Natural killer cell (primary cell): ENCODE results near the gene MCTP1. TPM values are rescaled to one million over a fixed set of nuclear protein-coding genes. Genes with fewer than 3 reads are reported as not detected.

Experiments used
- ATAC-seq, 3 donors: fragments of 150-1000 bp in 2 of 3; fragments of 200-7000 bp in 1 of 3; cut with Tn5 transposase; 1 replicate in 1 of 3; 2 replicates in 2 of 3; pipeline ENCODE4 v1.10.0; 2021; ENCODE audit warnings: mild to moderate bottlenecking in 2 of 3, moderate library complexity in 2 of 3
- DNase-seq, 2 donors: peaks; one replicate each; pipeline versions ENCODE4 v3.0.0 to v3.0.0-alpha.2; 2013 to 2021; ENCODE audit warnings: mixed read lengths in 1 of 2
- H3K27ac ChIP-seq: one replicate; pipeline ENCODE4 v1.5.1; 2013; ENCODE audit warnings: mild to moderate bottlenecking, low read length
- H3K27me3 ChIP-seq: one replicate; pipeline ENCODE4 v1.6.1; 2013; ENCODE audit warnings: low read length; ENCODE audit not compliant: control insufficient read depth, insufficient read depth
- H3K36me3 ChIP-seq: one replicate; pipeline ENCODE4 v1.6.1; 2013; ENCODE audit warnings: low read length; ENCODE audit not compliant: control insufficient read depth, insufficient read depth
- H3K4me1 ChIP-seq: one replicate; pipeline ENCODE4 v1.6.1; 2013; ENCODE audit warnings: low read length; ENCODE audit not compliant: control insufficient read depth, insufficient read depth
- H3K4me3 ChIP-seq: one replicate; pipeline ENCODE4 v1.5.1; 2013; ENCODE audit warnings: low read length
- H3K9me3 ChIP-seq: one replicate; pipeline ENCODE4 v1.6.1; 2013; ENCODE audit warnings: low read length; ENCODE audit not compliant: control insufficient read depth, insufficient read depth
- H3K27ac Mint-ChIP-seq, 2 donors: one replicate each; pipeline ENCODE4 v1.8.0; 2022; ENCODE audit warnings: mild to moderate bottlenecking in 2 of 2, mixed read lengths in 2 of 2, moderate library complexity in 1 of 2
- H3K27me3 Mint-ChIP-seq, 2 donors: one replicate each; pipeline ENCODE4 v1.8.0; 2022; ENCODE audit warnings: low read depth in 2 of 2, mixed read lengths in 2 of 2
- H3K36me3 Mint-ChIP-seq: one replicate; pipeline ENCODE4 v1.8.0; 2022; ENCODE audit warnings: mixed read lengths
- H3K4me1 Mint-ChIP-seq, 2 donors: one replicate each; pipeline ENCODE4 v1.8.0; 2022; ENCODE audit warnings: mixed read lengths in 2 of 2
- H3K4me3 Mint-ChIP-seq: one replicate; pipeline ENCODE4 v1.8.0; 2022; ENCODE audit warnings: mild to moderate bottlenecking, moderate library complexity, mixed read lengths
- H3K9me3 Mint-ChIP-seq, 2 donors: one replicate each; pipeline ENCODE4 v1.8.0; 2022; ENCODE audit warnings: mixed read lengths in 2 of 2
- WGBS: methylation state at CpG from one replicate; pipeline ENCODE4 v1.1.7; 2013; ENCODE audit warnings: missing lambda C conversion rate; ENCODE audit not compliant: insufficient coverage; 5-methylcytosine and 5-hydroxymethylcytosine counted together
- intact Hi-C: fragments of 100-400 bp; cut with micrococcal nuclease; formaldehyde crosslinking; loops from one replicate; pipeline ENCODE4 v1.14.2; 2022
- total RNA-seq, 4 donors: library from RNA; stranded (reverse); fragments of 120-200 nt in 1 of 4; gene quantifications; one replicate each; pipeline versions ENCODE4 v1.2.3 to v1.2.4, GENCODE V29; 2013 to 2022
- TF ChIP-seq, protein P1 (sequence below): fragments of 200-600 bp; IDR thresholded peaks from one replicate; pipeline ENCODE4 v1.8.0; 2022; ENCODE audit warnings: antibody characterized with exemption

Gene MCTP1
- total RNA-seq, 3 donors from 2014 or later (not counting 1 experiment from before 2014, with no cell fraction given) = 4.7 to 15.1 (median 9.8) TPM

- TF ChIP-seq, protein P1, sequence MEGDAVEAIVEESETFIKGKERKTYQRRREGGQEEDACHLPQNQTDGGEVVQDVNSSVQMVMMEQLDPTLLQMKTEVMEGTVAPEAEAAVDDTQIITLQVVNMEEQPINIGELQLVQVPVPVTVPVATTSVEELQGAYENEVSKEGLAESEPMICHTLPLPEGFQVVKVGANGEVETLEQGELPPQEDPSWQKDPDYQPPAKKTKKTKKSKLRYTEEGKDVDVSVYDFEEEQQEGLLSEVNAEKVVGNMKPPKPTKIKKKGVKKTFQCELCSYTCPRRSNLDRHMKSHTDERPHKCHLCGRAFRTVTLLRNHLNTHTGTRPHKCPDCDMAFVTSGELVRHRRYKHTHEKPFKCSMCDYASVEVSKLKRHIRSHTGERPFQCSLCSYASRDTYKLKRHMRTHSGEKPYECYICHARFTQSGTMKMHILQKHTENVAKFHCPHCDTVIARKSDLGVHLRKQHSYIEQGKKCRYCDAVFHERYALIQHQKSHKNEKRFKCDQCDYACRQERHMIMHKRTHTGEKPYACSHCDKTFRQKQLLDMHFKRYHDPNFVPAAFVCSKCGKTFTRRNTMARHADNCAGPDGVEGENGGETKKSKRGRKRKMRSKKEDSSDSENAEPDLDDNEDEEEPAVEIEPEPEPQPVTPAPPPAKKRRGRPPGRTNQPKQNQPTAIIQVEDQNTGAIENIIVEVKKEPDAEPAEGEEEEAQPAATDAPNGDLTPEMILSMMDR = no peak
- WGBS = 100% methylated on average over 1 of the region's 2 CpGs
- no peak for DNase-seq
These were observed 585.3 kb downstream of the MCTP1 start for GRCh38 chr5:94699562-94699961.

GRCh38 chr5:94698197-94698596, 586.7 kb downstream of the MCTP1 start:
- Mint-ChIP-seq H3K9me3 (no peaks in the 10 kb centered on the region), H3K27me3 (no peaks in the 10 kb centered on the region), H3K36me3 (no peaks in the 10 kb centered on the region), H3K27ac (no peak overlapping the region), H3K4me3 (no peak overlapping the region), H3K4me1 (peaks cover 9 to 19% of the 10 kb centered on the region in 2 donors)
- intact Hi-C loops = no loop called here
- WGBS = 96% methylated on average over 5 of the region's 5 CpGs
- H3K9me3 ChIP-seq = no peaks in the 10 kb centered on the region
- no peaks in the 10 kb centered on the region for H3K27me3 ChIP-seq
- no peak for ATAC-seq
- peaks cover 8% of the 10 kb centered on the region for H3K36me3 ChIP-seq
- TF ChIP-seq, protein P1 = no peak
- H3K4me3 ChIP-seq = no peak overlapping the region
- DNase-seq = no peak
- no peaks in the 10 kb centered on the region for H3K4me1 ChIP-seq
- H3K27ac ChIP-seq = no peak overlapping the region

More at GRCh38 chr5:94699562-94699961, 585.3 kb downstream of the MCTP1 start:
- peaks cover 8% of the 10 kb centered on the region for H3K36me3 ChIP-seq
- peak overlapping the region in 1 of 2 donors; percentile 71 for H3K27ac Mint-ChIP-seq
- no peaks in the 10 kb centered on the region for H3K36me3 Mint-ChIP-seq
- intact Hi-C loops = no loop called here
- H3K4me1 Mint-ChIP-seq = peaks cover 6 to 16% of the 10 kb centered on the region in 2 donors
- no peak overlapping the region for H3K4me3 Mint-ChIP-seq
- no peaks in the 10 kb centered on the region for H3K27me3 Mint-ChIP-seq
- ATAC-seq = no peak
- H3K27me3 ChIP-seq = no peaks in the 10 kb centered on the region
- H3K9me3 ChIP-seq = no peaks in the 10 kb centered on the region
- no peaks in the 10 kb centered on the region for H3K9me3 Mint-ChIP-seq
- no peak overlapping the region for H3K4me3 ChIP-seq
- H3K27ac ChIP-seq = no peak overlapping the region
- no peaks in the 10 kb centered on the region for H3K4me1 ChIP-seq

- ATAC-seq (no peak), DNase-seq (no peak)
- H3K27ac ChIP-seq = no peak overlapping the region
- no peaks in the 10 kb centered on the region for H3K4me1 ChIP-seq
- intact Hi-C loops = no loop called here
- Mint-ChIP-seq H3K4me1 (peaks cover 6 to 7% of the 10 kb centered on the region in 2 donors), H3K9me3 (no peaks in the 10 kb centered on the region), H3K4me3 (no peak overlapping the region), H3K36me3 (no peaks in the 10 kb centered on the region), H3K27ac (no peak overlapping the region), H3K27me3 (no peaks in the 10 kb centered on the region)
- H3K4me3 ChIP-seq = no peak overlapping the region
- WGBS = 91% methylated on average over 1 of the region's 2 CpGs
- peaks cover 15% of the 10 kb centered on the region for H3K36me3 ChIP-seq
- no peaks in the 10 kb centered on the region for H3K9me3 ChIP-seq
- TF ChIP-seq, protein P1 = no peak
- H3K27me3 ChIP-seq = no peaks in the 10 kb centered on the region
These were observed 590.2 kb downstream of the MCTP1 start for GRCh38 chr5:94694671-94695070.

GRCh38 chr5:94693845-94694370, 591.0 kb downstream of the MCTP1 start:
- H3K4me3 ChIP-seq = no peak overlapping the region
- WGBS = no CpG with 5 or more reads among the region's 1 CpG
- peaks cover 23% of the 10 kb centered on the region for H3K36me3 ChIP-seq
- DNase-seq (no peak), ATAC-seq (no peak)
- no peaks in the 10 kb centered on the region for H3K4me1 ChIP-seq
- Mint-ChIP-seq H3K36me3 (no peaks in the 10 kb centered on the region), H3K4me3 (no peak overlapping the region), H3K27me3 (no peaks in the 10 kb centered on the region), H3K4me1 (peaks cover 6% of the 10 kb centered on the region in 2 donors), H3K27ac (peak overlapping the region; percentile 57 to 66), H3K9me3 (no peaks in the 10 kb centered on the region)
- H3K9me3 ChIP-seq = no peaks in the 10 kb centered on the region
- intact Hi-C loops = loop anchor here (1.0 kb wide), 1 partner anchor 169 kb away; no protein-coding TSS in a partner anchor
- H3K27me3 ChIP-seq = no peaks in the 10 kb centered on the region
- no peak overlapping the region for H3K27ac ChIP-seq
- TF ChIP-seq, protein P1 = no peak
